Measurements from ENCODE around the gene LZIC. TPM values are rescaled to one million over a fixed set of nuclear protein-coding genes. Genes with fewer than 3 reads are reported as not detected.

The LZIC gene
- total RNA-seq, 1 donor from 2014 or later, result 39.6 TPM

- Mint-ChIP-seq H3K9me3 (no peaks in the 10 kb centered on the region), H3K36me3 (ENCODE audit: low read depth) (no peaks in the 10 kb centered on the region), H3K4me1 (peaks cover 13% of the 10 kb centered on the region), H3K27me3 (ENCODE audit: low read depth) (no peaks in the 10 kb centered on the region), H3K4me3 (peak overlapping the region; percentile 94), H3K27ac (ENCODE audit: unreplicated experiment) (peak overlapping the region; percentile 97)
- peak; percentile 6 for DNase-seq (ENCODE audit: low read depth, low spot score)
- peak; percentile 78 for TF ChIP-seq CTCF (conservative IDR thresholded peaks at IDR 0.05)
Measured at GRCh38 chr1:9942399-9942938, 722 bp downstream of the LZIC start.

GRCh38 chr1:9929431-9930385 is 13.5 kb downstream of the LZIC start:
- Mint-ChIP-seq H3K4me3 (peak overlapping the region; percentile 78), H3K27me3 (ENCODE audit: low read depth) (no peaks in the 10 kb centered on the region), H3K36me3 (ENCODE audit: low read depth) (peaks cover 14% of the 10 kb centered on the region), H3K27ac (ENCODE audit: unreplicated experiment) (peak overlapping the region; percentile 96), H3K9me3 (no peaks in the 10 kb centered on the region), H3K4me1 (peaks cover 43% of the 10 kb centered on the region)
- TF ChIP-seq CTCF (conservative IDR thresholded peaks at IDR 0.05), result no peak
- peak; percentile 33 for DNase-seq (ENCODE audit: low read depth, low spot score)

DNA sequence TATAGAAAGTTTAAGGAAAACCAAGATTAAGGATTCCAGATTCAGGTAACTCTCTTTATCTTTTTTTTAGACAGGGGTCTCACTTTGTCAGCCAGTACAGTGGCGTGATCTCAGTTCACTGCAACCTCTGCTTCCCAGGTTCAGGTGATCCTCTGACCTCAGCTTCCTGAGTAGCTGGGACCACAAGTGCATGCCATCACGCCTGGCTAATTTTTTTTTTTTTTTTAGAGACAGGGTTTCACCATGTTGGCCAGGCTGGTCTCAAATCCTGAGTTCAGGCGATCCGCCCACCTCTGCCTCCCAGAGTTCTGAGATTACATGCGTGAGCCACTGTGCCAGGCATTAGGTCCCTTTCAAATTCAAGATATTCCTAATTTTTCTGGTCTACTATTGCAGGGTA is 15.9 kb downstream of the LZIC start:
- H3K27me3 Mint-ChIP-seq (ENCODE audit: low read depth), result no peaks in the 10 kb centered on the region
- DNase-seq (ENCODE audit: low read depth, low spot score), result no peak
- H3K4me1 Mint-ChIP-seq, result peaks cover 56% of the 10 kb centered on the region
- no peaks in the 10 kb centered on the region for H3K9me3 Mint-ChIP-seq
- no peak for TF ChIP-seq CTCF (conservative IDR thresholded peaks at IDR 0.05)
- H3K27ac Mint-ChIP-seq (ENCODE audit: unreplicated experiment), result peak overlapping the region; percentile 19
- H3K36me3 Mint-ChIP-seq (ENCODE audit: low read depth), result peaks cover 5% of the 10 kb centered on the region
- no peak overlapping the region for H3K4me3 Mint-ChIP-seq

DNA sequence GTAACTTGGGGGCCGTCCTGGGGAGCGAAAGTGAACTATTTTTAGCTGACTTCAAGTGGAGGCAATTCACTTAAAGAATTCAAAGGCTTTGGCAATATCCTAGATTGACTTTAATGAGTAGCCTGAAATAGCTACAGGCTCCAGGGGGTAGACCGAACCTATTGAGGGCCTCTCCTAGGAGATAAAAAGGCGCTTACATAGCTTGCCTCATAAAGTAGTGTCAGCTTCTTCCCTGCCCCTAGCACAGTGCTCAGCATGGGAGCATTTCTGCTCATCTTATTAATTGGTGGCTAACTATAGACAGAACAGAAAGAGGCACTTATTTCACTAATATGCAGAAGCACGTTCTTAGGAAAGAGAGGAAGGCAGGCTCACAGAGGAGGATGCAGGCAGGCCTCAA is 20.8 kb downstream of the LZIC start:
- Mint-ChIP-seq H3K27me3 (ENCODE audit: low read depth) (no peaks in the 10 kb centered on the region), H3K36me3 (ENCODE audit: low read depth) (no peaks in the 10 kb centered on the region), H3K27ac (ENCODE audit: unreplicated experiment) (peak overlapping the region; percentile 0), H3K4me3 (peak overlapping the region; percentile 18), H3K9me3 (no peaks in the 10 kb centered on the region), H3K4me1 (peaks cover 43% of the 10 kb centered on the region)
- DNase-seq (ENCODE audit: low read depth, low spot score), result no peak
- TF ChIP-seq CTCF (conservative IDR thresholded peaks at IDR 0.05), result no peak

DNA sequence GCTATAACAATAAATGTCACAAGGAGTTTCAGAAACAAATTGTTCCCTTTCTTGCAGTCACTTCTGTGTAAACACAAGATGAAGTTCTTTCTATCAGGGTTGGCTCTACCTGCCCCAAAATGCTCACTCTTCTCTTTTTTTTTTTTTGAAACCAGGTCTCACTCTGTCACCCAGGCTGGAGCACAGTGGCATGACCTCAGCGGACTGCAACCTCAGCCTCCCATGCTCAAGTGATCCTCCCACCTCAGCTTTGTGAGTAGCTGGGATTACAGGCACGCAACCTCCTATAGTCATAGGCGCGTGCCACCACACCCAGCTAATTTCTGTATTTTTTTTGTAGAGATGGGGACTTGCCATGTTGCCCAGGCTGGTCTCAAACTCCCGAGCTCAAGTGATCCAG is 22.6 kb downstream of the LZIC start:
- H3K27ac Mint-ChIP-seq (ENCODE audit: unreplicated experiment), result peak overlapping the region; percentile 43
- no peak for DNase-seq (ENCODE audit: low read depth, low spot score)
- H3K36me3 Mint-ChIP-seq (ENCODE audit: low read depth), result no peaks in the 10 kb centered on the region
- no peak overlapping the region for H3K4me3 Mint-ChIP-seq
- no peaks in the 10 kb centered on the region for H3K9me3 Mint-ChIP-seq
- H3K27me3 Mint-ChIP-seq (ENCODE audit: low read depth), result no peaks in the 10 kb centered on the region
- H3K4me1 Mint-ChIP-seq, result peaks cover 34% of the 10 kb centered on the region
- TF ChIP-seq CTCF (conservative IDR thresholded peaks at IDR 0.05), result no peak
